HG02885 (cell line): Measurements from ENCODE around the gene PRDM16.

Experiments
- ATAC-seq: cut with Tn5 transposase; IDR thresholded peaks from one replicate; pipeline ENCODE4 v1.9.1; 2021; ENCODE audit warnings: mild to moderate bottlenecking; ENCODE audit not compliant: unreplicated experiment, poor library complexity

The PRDM16 gene

DNA sequence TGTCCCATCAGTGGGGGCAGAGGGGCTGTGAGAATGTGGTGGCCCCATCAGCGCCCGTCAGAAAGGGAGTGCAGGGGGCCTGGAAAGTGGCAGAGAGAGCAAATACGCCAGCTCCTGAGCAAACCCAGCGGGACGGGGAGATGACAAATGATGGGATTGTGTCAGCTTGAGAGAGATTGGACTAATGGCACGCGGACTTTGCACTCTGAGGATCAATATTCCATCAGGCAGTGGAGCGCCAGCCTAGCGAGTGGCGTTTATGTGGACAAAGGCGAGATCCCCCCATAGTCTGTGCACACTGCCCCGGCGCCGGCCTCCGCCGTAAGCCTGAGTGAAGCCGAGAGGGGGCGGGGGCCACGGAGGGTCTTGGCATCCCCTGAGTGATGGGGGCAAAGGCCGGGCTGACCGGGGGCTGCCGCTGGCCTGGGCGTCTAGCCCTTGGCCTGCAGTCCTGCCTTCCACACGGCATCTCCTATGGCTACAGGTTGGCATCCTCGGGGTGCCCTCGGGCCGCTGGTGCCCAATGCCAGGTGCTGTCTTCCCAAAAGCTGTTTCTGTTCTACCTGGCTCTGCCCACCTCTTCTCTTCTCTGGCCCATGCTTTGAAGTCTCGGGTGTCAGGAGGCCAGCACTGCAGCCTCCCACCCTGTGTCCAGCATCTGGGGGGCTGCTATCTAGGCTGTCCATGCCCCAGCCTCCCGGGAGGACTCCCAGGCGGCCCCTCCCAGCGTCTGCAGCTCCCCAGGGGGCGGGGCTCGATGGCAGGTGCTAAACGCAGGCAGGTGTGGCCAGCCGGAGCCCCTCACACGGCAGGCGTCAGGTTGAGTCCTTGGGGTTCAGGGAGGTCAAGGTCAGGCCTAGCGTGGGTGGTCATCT, 46.5 kb downstream of the PRDM16 start:
- ATAC-seq = no peak

- ATAC-seq = no peak
These were observed 47.1 kb downstream of the PRDM16 start for GRCh38 chr1:3116150-3116510.

- no peak for ATAC-seq
These were observed 47.6 kb downstream of the PRDM16 start for GRCh38 chr1:3116560-3116959.

GRCh38 chr1:3117879-3118278, 48.9 kb downstream of the PRDM16 start:
- no peak for ATAC-seq

DNA sequence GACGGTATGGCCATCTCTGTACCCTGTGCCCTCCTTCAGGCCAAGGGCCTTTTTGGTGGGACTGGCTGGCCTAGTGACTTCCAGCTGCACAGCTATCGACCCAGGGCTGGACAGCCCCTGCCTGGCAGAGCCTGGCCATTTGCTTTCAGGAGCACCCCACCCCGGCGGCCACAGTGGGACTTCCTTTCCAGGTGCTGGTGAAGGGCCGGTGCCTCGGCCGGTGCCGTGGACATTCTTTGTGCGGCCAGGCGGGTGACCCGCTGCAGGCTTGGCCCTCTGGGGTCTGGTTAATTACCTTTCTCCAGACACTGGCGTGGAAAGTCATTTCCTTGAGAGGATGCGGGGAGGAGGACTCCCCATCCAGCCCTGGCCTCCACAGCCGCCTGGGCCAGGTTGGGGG, 50.1 kb downstream of the PRDM16 start:
- no peak for ATAC-seq

GRCh38 chr1:3119725-3120124, 50.7 kb downstream of the PRDM16 start:
- ATAC-seq = no peak

DNA sequence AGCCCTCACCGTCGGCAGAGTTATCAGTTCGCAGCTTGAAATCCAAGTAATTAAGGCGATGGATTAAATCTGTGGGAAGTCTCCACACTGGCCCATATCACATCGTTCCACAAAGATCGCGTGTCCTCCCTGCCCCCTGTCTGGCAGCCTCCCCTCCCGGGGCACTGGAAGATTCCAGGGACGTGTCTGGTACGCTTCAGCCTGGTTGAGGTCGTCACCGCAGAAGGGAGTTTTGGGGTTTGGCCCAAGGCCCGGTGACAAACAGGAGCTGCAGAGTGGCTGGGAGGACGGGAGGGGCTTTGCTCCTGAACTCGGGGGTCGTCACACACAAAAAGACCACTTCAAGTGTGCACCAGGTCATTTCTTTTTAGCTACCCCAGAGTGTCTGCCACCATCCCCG, 51.1 kb downstream of the PRDM16 start:
- ATAC-seq = no peak

DNA sequence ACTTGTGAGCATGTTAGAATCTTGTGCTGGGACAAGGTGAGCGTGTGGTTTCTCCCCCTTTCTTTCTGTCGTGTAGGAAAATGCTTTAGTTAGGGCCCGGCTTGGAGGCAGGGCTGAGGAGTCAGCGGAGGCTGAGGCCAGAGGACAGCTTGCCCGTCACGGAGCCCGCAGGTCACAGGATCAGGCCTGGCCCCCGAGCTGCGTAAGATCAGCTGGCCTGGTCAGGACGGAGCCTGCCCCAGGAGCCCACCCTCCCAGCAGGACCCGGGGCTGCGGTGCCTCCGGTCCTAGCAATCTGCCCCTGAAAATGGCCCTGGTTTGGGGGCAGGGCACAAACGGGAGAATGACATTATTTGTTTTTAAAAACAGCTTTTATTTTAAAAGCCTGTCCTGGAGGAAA, 52.0 kb downstream of the PRDM16 start:
- ATAC-seq = no peak

GRCh38 chr1:3121401-3122210, 52.6 kb downstream of the PRDM16 start:
- no peak for ATAC-seq

DNA sequence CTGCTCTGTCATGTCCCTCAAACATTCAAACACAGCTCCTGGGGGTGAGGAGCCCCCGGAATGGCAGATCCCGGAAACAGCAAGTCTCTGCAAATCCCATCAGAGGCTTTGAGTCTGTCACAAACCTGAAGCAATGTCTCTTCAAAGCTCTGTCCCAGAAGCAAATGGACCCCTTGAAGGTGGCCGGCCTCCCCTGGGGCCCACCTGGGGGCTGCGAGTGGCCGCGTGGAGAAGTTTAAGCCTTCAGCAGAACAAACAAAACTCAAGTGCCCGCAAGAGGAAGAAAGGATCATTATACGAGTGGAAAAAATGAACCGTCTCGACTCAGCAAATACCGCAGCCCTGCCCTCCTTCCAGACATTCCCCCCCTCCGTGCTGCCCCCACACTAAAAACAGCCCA, 53.3 kb downstream of the PRDM16 start:
- no peak for ATAC-seq

DNA sequence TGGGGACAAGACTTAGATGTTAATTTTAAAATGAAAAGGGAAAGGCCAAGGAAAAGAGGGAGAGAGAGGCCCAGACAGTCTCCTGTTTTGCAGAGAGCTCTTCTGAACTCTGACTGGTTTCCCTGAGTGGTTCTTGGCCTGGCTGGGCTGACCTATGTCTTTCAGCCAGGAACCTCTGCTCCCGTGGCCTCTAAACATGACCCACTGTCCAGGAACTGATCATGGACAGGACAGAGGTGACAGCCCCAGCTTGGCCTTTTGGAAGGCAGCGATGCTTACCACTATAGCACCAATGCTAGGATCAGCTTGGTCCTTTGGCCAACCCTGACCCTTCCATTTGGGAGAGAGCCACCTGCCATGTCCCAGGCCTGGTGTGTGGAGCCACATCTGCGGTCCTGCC, 55.2 kb downstream of the PRDM16 start:
- no peak for ATAC-seq

- no peak for ATAC-seq
These were observed 56.1 kb downstream of the PRDM16 start for GRCh38 chr1:3125078-3125477.

- ATAC-seq = no peak
These were observed 56.8 kb downstream of the PRDM16 start for GRCh38 chr1:3125546-3126368.

DNA sequence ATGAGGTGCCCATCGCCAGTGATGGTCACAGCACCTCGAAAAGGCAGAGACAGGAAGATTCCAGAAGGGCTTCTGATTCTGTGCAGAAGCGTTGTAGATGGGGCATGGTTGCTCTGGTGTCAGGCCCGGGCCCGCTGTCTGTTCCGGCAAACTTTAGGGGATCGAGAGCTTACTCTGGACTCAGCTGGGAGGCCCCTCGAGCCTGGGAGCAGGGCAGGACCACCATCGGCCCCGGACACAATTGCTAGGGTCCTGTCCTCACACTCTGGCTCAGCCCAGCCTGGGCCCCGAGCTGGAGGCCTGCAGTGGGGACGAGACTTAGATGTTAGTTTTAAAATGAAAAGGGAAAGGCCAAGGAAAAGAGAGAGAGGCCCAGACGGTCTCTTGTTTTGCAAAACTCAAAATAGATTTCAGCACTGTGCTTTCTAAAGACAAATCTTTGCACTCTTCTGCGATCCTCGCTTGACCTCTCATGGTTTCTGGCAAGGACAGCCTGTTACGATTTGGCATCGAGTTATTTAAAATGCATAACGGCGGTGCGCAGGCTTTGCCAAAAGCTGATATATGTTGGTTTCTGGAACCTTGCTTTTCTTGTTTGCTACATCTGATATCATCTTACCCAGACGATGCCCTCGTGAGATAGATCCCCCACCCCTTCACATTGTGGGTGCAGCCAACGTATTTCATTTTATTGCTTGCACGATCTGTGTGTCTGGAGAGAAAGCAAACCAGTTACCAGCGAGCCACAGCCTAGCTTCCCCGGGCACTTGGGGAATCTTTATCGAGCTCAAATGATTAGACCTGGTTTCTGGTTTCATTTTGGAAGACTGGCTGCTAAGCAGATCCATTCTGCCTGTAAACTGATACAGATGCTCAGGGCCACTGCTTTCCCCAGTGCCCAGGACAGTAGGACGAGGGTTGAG, 58.0 kb downstream of the PRDM16 start:
- ATAC-seq = no peak

DNA sequence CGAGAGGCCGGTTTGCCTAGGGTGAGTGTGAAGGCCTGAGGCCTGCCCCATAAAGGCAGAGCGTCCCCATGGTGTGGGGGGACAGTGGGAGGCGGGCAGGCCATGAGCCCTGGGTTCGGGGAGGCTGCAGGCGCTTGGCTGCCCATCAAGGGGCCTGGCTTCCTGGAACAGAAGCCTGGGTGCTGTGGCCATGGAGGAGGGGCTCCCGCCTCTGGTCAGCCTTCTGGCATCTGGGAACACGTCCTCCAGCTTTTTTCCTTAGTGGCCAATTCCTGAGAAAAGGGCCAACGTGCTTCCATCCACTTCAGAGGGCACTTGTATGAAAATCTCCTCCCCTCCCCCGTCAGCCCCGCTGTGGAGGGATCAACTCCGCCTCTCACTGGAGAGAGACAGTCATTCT, 58.7 kb downstream of the PRDM16 start:
- no peak for ATAC-seq

GRCh38 chr1:3128431-3129132, 59.6 kb downstream of the PRDM16 start:
- ATAC-seq = no peak

- ATAC-seq = no peak
These were observed 60.1 kb downstream of the PRDM16 start for GRCh38 chr1:3129133-3129490.

GRCh38 chr1:3130268-3130667, 61.3 kb downstream of the PRDM16 start:
- no peak for ATAC-seq

GRCh38 chr1:3132660-3133059, 63.7 kb downstream of the PRDM16 start:
- no peak for ATAC-seq
